ENCODE results near the gene C21orf58. TPM values are rescaled to one million over a fixed set of nuclear protein-coding genes. Genes with fewer than 3 reads are reported as not detected.

Gene C21orf58
- total RNA-seq, 1 experiment from 2014 or later: 35.1 TPM

GRCh38 chr21:46323710-46324389, at the start of gene C21orf58, which contains the start of gene PCNT (continued):
- peak; percentile 55; the same call in 1 of the 2 replicates for TF ChIP-seq CREB1 (CRISPR knock-in tag; IDR thresholded peaks at IDR 0.05)
- TF ChIP-seq FOXJ3 (CRISPR knock-in tag; IDR thresholded peaks at IDR 0.05; ENCODE audit: borderline replicate concordance): no peak
- peak; percentile 34; the same call in 1 of the 2 replicates for TF ChIP-seq NFE2L1 (CRISPR knock-in tag; IDR thresholded peaks at IDR 0.05)
- TF ChIP-seq, protein P1, sequence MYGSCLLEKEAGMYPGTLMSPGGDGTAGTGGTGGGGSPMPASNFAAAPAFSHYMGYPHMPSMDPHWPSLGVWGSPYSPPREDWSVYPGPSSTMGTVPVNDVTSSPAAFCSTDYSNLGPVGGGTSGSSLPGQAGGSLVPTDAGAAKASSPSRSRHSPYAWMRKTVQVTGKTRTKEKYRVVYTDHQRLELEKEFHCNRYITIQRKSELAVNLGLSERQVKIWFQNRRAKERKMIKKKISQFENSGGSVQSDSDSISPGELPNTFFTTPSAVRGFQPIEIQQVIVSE (CRISPR knock-in tag; IDR thresholded peaks at IDR 0.05; ENCODE audit: borderline replicate concordance): no peak
- TF ChIP-seq ZNF121 (CRISPR knock-in tag; IDR thresholded peaks at IDR 0.05): no peak
- no peak for TF ChIP-seq TCF7 (CRISPR knock-in tag; IDR thresholded peaks at IDR 0.05; ENCODE audit: low read depth)
- TF ChIP-seq, protein P2, sequence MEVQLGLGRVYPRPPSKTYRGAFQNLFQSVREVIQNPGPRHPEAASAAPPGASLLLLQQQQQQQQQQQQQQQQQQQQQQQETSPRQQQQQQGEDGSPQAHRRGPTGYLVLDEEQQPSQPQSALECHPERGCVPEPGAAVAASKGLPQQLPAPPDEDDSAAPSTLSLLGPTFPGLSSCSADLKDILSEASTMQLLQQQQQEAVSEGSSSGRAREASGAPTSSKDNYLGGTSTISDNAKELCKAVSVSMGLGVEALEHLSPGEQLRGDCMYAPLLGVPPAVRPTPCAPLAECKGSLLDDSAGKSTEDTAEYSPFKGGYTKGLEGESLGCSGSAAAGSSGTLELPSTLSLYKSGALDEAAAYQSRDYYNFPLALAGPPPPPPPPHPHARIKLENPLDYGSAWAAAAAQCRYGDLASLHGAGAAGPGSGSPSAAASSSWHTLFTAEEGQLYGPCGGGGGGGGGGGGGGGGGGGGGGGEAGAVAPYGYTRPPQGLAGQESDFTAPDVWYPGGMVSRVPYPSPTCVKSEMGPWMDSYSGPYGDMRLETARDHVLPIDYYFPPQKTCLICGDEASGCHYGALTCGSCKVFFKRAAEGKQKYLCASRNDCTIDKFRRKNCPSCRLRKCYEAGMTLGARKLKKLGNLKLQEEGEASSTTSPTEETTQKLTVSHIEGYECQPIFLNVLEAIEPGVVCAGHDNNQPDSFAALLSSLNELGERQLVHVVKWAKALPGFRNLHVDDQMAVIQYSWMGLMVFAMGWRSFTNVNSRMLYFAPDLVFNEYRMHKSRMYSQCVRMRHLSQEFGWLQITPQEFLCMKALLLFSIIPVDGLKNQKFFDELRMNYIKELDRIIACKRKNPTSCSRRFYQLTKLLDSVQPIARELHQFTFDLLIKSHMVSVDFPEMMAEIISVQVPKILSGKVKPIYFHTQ (CRISPR knock-in tag; IDR thresholded peaks at IDR 0.05): no peak
- peak; percentile 72; the same call in 1 of the 2 replicates for TF ChIP-seq FOXP1 (CRISPR knock-in tag; IDR thresholded peaks at IDR 0.05; ENCODE audit: borderline replicate concordance)
- no peak for TF ChIP-seq SMAD4 (CRISPR knock-in tag; IDR thresholded peaks at IDR 0.05)
- no peak; the same call in 1 of the 2 replicates for TF ChIP-seq ZNF281 (CRISPR knock-in tag; IDR thresholded peaks at IDR 0.05)
- no peak for TF ChIP-seq RORB (CRISPR knock-in tag; IDR thresholded peaks at IDR 0.05)
- no peak for TF ChIP-seq OVOL2 (CRISPR knock-in tag; IDR thresholded peaks at IDR 0.05; ENCODE audit: borderline replicate concordance)
- no peak; the same call in 1 of the 2 replicates for TF ChIP-seq ELF4 (CRISPR knock-in tag; IDR thresholded peaks at IDR 0.05; ENCODE audit: low read depth)
- TF ChIP-seq CBFB (CRISPR knock-in tag; IDR thresholded peaks at IDR 0.05; ENCODE audit: low read depth): no peak
- TF ChIP-seq, protein P3, sequence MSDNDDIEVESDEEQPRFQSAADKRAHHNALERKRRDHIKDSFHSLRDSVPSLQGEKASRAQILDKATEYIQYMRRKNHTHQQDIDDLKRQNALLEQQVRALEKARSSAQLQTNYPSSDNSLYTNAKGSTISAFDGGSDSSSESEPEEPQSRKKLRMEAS (CRISPR knock-in tag; IDR thresholded peaks at IDR 0.05): peak; percentile 83
- TF ChIP-seq PRRX2 (CRISPR knock-in tag; IDR thresholded peaks at IDR 0.05): no peak
- TF ChIP-seq ESRRA (CRISPR knock-in tag; IDR thresholded peaks at IDR 0.05; ENCODE audit: borderline replicate concordance): peak; percentile 87; the same call in 1 of the 2 replicates
- TF ChIP-seq, protein P4, sequence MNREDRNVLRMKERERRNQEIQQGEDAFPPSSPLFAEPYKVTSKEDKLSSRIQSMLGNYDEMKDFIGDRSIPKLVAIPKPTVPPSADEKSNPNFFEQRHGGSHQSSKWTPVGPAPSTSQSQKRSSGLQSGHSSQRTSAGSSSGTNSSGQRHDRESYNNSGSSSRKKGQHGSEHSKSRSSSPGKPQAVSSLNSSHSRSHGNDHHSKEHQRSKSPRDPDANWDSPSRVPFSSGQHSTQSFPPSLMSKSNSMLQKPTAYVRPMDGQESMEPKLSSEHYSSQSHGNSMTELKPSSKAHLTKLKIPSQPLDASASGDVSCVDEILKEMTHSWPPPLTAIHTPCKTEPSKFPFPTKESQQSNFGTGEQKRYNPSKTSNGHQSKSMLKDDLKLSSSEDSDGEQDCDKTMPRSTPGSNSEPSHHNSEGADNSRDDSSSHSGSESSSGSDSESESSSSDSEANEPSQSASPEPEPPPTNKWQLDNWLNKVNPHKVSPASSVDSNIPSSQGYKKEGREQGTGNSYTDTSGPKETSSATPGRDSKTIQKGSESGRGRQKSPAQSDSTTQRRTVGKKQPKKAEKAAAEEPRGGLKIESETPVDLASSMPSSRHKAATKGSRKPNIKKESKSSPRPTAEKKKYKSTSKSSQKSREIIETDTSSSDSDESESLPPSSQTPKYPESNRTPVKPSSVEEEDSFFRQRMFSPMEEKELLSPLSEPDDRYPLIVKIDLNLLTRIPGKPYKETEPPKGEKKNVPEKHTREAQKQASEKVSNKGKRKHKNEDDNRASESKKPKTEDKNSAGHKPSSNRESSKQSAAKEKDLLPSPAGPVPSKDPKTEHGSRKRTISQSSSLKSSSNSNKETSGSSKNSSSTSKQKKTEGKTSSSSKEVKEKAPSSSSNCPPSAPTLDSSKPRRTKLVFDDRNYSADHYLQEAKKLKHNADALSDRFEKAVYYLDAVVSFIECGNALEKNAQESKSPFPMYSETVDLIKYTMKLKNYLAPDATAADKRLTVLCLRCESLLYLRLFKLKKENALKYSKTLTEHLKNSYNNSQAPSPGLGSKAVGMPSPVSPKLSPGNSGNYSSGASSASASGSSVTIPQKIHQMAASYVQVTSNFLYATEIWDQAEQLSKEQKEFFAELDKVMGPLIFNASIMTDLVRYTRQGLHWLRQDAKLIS (CRISPR knock-in tag; IDR thresholded peaks at IDR 0.05; ENCODE audit: borderline replicate concordance): no peak
- TF ChIP-seq, protein P5, sequence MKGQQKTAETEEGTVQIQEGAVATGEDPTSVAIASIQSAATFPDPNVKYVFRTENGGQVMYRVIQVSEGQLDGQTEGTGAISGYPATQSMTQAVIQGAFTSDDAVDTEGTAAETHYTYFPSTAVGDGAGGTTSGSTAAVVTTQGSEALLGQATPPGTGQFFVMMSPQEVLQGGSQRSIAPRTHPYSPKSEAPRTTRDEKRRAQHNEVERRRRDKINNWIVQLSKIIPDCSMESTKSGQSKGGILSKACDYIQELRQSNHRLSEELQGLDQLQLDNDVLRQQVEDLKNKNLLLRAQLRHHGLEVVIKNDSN (CRISPR knock-in tag; IDR thresholded peaks at IDR 0.05): peak; percentile 47; the same call in 1 of the 2 replicates
- 0 out of 2 replicates have a peak, but pooled peaks have one; percentile 15 for TF ChIP-seq SMAD3 (CRISPR knock-in tag; IDR thresholded peaks at IDR 0.05; ENCODE audit: borderline replicate concordance)
- TF ChIP-seq, protein P6, sequence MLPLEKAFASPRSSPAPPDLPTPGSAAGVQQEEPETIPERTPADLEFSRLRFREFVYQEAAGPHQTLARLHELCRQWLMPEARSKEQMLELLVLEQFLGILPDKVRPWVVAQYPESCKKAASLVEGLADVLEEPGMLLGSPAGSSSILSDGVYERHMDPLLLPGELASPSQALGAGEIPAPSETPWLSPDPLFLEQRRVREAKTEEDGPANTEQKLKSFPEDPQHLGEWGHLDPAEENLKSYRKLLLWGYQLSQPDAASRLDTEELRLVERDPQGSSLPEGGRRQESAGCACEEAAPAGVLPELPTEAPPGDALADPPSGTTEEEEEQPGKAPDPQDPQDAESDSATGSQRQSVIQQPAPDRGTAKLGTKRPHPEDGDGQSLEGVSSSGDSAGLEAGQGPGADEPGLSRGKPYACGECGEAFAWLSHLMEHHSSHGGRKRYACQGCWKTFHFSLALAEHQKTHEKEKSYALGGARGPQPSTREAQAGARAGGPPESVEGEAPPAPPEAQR (CRISPR knock-in tag; IDR thresholded peaks at IDR 0.05): no peak
- no peak for TF ChIP-seq IRF1 (CRISPR knock-in tag; IDR thresholded peaks at IDR 0.05)
- TF ChIP-seq, protein P7, sequence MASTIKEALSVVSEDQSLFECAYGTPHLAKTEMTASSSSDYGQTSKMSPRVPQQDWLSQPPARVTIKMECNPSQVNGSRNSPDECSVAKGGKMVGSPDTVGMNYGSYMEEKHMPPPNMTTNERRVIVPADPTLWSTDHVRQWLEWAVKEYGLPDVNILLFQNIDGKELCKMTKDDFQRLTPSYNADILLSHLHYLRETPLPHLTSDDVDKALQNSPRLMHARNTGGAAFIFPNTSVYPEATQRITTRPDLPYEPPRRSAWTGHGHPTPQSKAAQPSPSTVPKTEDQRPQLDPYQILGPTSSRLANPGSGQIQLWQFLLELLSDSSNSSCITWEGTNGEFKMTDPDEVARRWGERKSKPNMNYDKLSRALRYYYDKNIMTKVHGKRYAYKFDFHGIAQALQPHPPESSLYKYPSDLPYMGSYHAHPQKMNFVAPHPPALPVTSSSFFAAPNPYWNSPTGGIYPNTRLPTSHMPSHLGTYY (CRISPR knock-in tag; IDR thresholded peaks at IDR 0.05): no peak
